HL-60 (cell line): ENCODE results near the gene OR5J2.
"Not testable (repeated sequence)": the region's sequence is repeated elsewhere in the genome, so short reads cannot be mapped to it uniquely, and the experiment has no call there.

ENCODE experiments used
- DNase-seq, 2 experiments: peaks; one replicate each; pipeline ENCODE4 v3.0.0-alpha.2; 2010 to 2020; ENCODE audit warnings: low read depth in 1 of 2, low spot score in 1 of 2
- H3K27ac ChIP-seq: fragments of 250-450 bp; sonication (Bioruptor Pico); replicated peaks from 2 replicates; pipeline ENCODE4 v1.5.1; 2020; ENCODE audit warnings: mild to moderate bottlenecking, moderate library complexity
- H3K27me3 ChIP-seq: fragments of 250-450 bp; sonication (Bioruptor Pico); 2 replicates; pipeline ENCODE4 v1.5.1; 2021; ENCODE audit warnings: mild to moderate bottlenecking, moderate library complexity; ENCODE audit not compliant: insufficient read depth, poor library complexity, severe bottlenecking
- H3K4me3 ChIP-seq: replicated peaks from 2 replicates; pipeline ENCODE4 v1.5.1; 2011; ENCODE audit warnings: mild to moderate bottlenecking, control low read depth, low read length; ENCODE audit not compliant: insufficient read depth
- GABPA ChIP-seq: IDR thresholded peaks from 2 replicates; pipeline ENCODE4 v1.6.1; 2012; ENCODE audit warnings: low read depth
- POLR2AphosphoS5 ChIP-seq: IDR thresholded peaks from 2 replicates; pipeline ENCODE4 v1.6.1; 2012; ENCODE audit warnings: low read depth
- SPI1 ChIP-seq: IDR thresholded peaks from 2 replicates; pipeline ENCODE4 v1.6.1; 2012; ENCODE audit warnings: low read depth, mild to moderate bottlenecking, borderline replicate concordance
- long read RNA-seq: library from polyadenylated mRNA; unstranded; transcript quantifications from one replicate; pipeline ENCODE4 v2.0.0, GENCODE V29; 2020
- TF ChIP-seq, protein P1 (sequence below): IDR thresholded peaks from one replicate; pipeline ENCODE4 v1.5.1; 2011; ENCODE audit warnings: low read length, control low read depth, inconsistent platforms; ENCODE audit not compliant: insufficient read depth
- TF ChIP-seq, protein P2 (sequence below): IDR thresholded peaks from 2 replicates; pipeline ENCODE4 v1.6.1; 2012; ENCODE audit warnings: low read depth; ENCODE audit not compliant: insufficient replicate concordance

OR5J2 gene
- long read RNA-seq, result 0 reads

DNA sequence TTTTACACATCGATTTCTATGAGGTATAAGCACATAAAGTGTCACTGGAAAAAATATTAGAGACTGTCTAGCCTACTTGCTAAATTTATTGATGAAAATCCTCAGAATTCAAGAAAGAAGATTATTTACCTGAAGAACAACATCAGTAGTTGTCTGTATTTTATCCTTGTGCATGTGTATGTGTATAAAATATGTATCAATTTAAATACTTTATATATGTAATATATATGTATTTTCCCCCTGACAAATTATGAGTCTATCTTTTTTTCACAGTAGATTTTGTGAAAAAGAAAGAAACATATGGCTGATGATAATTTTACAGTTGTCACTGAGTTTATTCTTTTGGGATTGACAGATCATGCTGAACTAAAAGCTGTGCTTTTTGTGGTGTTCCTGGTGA lies at the start of gene OR5J2:
OR5J2 (plus strand) TSS at position 301 of the 400 bp plus-strand sequence; CDS start at position 301, 0 bp downstream.
- TF ChIP-seq SPI1 (no peak), GABPA (no peak), POLR2AphosphoS5 (no peak)
- TF ChIP-seq, protein P1, sequence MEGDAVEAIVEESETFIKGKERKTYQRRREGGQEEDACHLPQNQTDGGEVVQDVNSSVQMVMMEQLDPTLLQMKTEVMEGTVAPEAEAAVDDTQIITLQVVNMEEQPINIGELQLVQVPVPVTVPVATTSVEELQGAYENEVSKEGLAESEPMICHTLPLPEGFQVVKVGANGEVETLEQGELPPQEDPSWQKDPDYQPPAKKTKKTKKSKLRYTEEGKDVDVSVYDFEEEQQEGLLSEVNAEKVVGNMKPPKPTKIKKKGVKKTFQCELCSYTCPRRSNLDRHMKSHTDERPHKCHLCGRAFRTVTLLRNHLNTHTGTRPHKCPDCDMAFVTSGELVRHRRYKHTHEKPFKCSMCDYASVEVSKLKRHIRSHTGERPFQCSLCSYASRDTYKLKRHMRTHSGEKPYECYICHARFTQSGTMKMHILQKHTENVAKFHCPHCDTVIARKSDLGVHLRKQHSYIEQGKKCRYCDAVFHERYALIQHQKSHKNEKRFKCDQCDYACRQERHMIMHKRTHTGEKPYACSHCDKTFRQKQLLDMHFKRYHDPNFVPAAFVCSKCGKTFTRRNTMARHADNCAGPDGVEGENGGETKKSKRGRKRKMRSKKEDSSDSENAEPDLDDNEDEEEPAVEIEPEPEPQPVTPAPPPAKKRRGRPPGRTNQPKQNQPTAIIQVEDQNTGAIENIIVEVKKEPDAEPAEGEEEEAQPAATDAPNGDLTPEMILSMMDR, result no peak
- TF ChIP-seq, protein P2, sequence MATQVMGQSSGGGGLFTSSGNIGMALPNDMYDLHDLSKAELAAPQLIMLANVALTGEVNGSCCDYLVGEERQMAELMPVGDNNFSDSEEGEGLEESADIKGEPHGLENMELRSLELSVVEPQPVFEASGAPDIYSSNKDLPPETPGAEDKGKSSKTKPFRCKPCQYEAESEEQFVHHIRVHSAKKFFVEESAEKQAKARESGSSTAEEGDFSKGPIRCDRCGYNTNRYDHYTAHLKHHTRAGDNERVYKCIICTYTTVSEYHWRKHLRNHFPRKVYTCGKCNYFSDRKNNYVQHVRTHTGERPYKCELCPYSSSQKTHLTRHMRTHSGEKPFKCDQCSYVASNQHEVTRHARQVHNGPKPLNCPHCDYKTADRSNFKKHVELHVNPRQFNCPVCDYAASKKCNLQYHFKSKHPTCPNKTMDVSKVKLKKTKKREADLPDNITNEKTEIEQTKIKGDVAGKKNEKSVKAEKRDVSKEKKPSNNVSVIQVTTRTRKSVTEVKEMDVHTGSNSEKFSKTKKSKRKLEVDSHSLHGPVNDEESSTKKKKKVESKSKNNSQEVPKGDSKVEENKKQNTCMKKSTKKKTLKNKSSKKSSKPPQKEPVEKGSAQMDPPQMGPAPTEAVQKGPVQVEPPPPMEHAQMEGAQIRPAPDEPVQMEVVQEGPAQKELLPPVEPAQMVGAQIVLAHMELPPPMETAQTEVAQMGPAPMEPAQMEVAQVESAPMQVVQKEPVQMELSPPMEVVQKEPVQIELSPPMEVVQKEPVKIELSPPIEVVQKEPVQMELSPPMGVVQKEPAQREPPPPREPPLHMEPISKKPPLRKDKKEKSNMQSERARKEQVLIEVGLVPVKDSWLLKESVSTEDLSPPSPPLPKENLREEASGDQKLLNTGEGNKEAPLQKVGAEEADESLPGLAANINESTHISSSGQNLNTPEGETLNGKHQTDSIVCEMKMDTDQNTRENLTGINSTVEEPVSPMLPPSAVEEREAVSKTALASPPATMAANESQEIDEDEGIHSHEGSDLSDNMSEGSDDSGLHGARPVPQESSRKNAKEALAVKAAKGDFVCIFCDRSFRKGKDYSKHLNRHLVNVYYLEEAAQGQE, result no peak
- Histone ChIP-seq H3K27ac (no peak within 1 kb of the TSS), H3K4me3 (no peak within 1 kb of the TSS), H3K27me3 (no peaks in the 10 kb centered on the region)
- DNase-seq, result no peak

DNA sequence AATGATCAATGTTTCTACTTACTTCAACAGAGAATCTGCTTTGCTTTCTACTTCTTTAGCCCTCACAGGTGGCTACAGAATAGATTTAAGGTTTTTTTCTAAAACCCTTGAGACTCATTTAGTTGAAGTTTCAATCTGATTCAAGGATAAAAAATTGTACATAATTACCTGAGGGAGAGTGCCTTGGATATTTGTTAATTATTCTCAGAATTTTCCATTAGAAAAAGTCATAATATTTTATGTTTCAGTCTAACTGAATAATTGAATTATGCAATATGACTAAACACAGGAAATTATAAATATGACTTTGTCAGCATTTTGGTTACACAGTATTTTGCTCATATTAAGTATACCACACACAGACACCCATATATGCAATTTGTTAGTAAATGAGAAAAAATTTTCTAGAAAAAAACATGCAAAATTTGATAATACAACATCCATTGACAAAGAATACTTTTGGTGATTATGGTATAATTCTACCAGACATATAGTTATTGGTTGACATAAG lies 36.2 kb upstream of the OR5J2 start, which contains the start of gene OR8J3:
OR8J3 (minus strand) TSS at position 51 of the 511 bp plus-strand sequence. CDS start 2,483 bp downstream, outside the sequence.
- Histone ChIP-seq H3K27me3 (no peaks in the 10 kb centered on the region), H3K27ac (no peak within 1 kb of the TSS), H3K4me3 (no peak within 1 kb of the TSS)
- TF ChIP-seq, protein P1, result no peak
- TF ChIP-seq POLR2AphosphoS5, result no peak
- TF ChIP-seq, protein P2, result no peak
- TF ChIP-seq GABPA, result no peak
- no peak for TF ChIP-seq SPI1
- no peak for DNase-seq

DNA sequence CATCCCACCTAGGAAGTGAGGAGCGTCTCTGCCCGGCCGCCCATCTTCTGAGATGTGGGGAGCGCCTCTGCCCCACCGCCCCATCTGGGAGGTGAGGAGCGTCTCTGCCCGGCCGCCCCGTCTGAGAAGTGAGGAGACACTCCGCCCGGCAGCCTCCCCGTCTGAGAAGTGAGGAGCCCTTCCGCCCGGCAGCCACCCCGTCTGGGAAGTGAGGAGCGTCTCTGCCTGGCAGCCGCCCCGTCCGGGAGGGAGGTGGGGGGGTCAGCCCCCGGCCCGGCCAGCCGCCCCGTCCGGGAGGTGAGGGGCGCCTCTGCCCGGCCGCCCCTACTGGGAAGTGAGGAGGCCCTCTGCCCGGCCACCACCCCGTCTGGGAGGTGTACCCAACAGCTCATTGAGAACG lies 32.7 kb upstream of the OR5J2 start:
- not testable (repeated sequence) for H3K27ac ChIP-seq, H3K27me3 ChIP-seq, H3K4me3 ChIP-seq, DNase-seq

DNA sequence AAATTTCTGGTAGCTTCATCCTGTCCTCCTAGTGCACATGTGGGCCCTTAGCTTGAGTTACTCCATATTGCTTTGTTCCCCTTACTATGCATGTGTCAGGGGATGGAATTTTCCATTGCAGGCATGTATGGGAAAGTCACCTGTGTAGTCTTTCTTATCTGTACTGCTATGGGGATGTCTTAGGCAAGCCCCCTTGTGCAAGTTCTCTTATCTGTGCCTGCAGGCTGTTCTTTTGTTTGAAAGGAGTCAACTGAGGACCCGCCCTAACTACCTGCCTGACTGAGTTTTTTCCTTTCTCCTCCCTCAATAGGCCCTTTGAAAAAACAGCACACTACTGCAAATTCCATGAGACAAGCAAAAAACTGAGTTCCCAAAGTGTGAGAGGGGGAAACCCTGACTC lies 25.0 kb upstream of the OR5J2 start:
- TF ChIP-seq GABPA (no peak), SPI1 (no peak), POLR2AphosphoS5 (no peak)
- TF ChIP-seq, protein P2, result no peak
- TF ChIP-seq, protein P1, result no peak
- DNase-seq, result no peak
- Histone ChIP-seq H3K4me3 (no peak overlapping the region), H3K27ac (no peak overlapping the region), H3K27me3 (no peaks in the 10 kb centered on the region)
